HL-60 (cell line): Measurements from ENCODE around the gene ACOT9.

Source experiments
- CTCF ChIP-seq: IDR thresholded peaks from one replicate; pipeline ENCODE4 v1.5.1; 2011; ENCODE audit warnings: low read length, control low read depth, inconsistent platforms; ENCODE audit not compliant: insufficient read depth
- GABPA ChIP-seq: IDR thresholded peaks from 2 replicates; pipeline ENCODE4 v1.6.1; 2012; ENCODE audit warnings: low read depth
- POLR2AphosphoS5 ChIP-seq: IDR thresholded peaks from 2 replicates; pipeline ENCODE4 v1.6.1; 2012; ENCODE audit warnings: low read depth
- REST ChIP-seq: IDR thresholded peaks from 2 replicates; pipeline ENCODE4 v1.6.1; 2012; ENCODE audit warnings: low read depth; ENCODE audit not compliant: insufficient replicate concordance
- SPI1 ChIP-seq: IDR thresholded peaks from 2 replicates; pipeline ENCODE4 v1.6.1; 2012; ENCODE audit warnings: low read depth, mild to moderate bottlenecking, borderline replicate concordance

GRCh38 chrX:23779025-23779424 lies 35.9 kb upstream of the ACOT9 start:
- TF ChIP-seq CTCF (no peak), GABPA (no peak), POLR2AphosphoS5 (no peak), REST (no peak), SPI1 (no peak)
